ENCODE results near the gene SGTB. TPM values are rescaled to one million over a fixed set of nuclear protein-coding genes. Genes with fewer than 3 reads are reported as not detected.

SGTB gene
- total RNA-seq, 1 donor from 2014 or later = 10.8 TPM

GRCh38 chr5:65718576-65719310, 3.2 kb downstream of the SGTB start:
- Histone ChIP-seq H3K27ac (no peak overlapping the region), H3K4me1 (no peaks in the 10 kb centered on the region), H3K36me3 (peaks cover 7% of the 10 kb centered on the region), H3K27me3 (no peaks in the 10 kb centered on the region), H3K9me3 (no peaks in the 10 kb centered on the region), H3K4me3 (no peak overlapping the region)
- no peak for DNase-seq
- no peak for TF ChIP-seq CTCF (IDR thresholded peaks at IDR 0.05)
- intact Hi-C loops (cut with DNase I) = no loop called here
- no peak for ATAC-seq

GRCh38 chr5:65708145-65708544, 13.8 kb downstream of the SGTB start:
- ATAC-seq = no peak
- H3K27ac ChIP-seq = no peak overlapping the region

GRCh38 chr5:65707663-65708062, 14.2 kb downstream of the SGTB start:
- ATAC-seq (no peak), DNase-seq (no peak)
- peaks cover 35% of the 10 kb centered on the region for H3K36me3 ChIP-seq
- no peaks in the 10 kb centered on the region for H3K27me3 ChIP-seq
- H3K4me3 ChIP-seq = no peak overlapping the region
- H3K4me1 ChIP-seq = no peaks in the 10 kb centered on the region
- TF ChIP-seq CTCF (IDR thresholded peaks at IDR 0.05) = no peak
- H3K27ac ChIP-seq = no peak overlapping the region
- no peaks in the 10 kb centered on the region for H3K9me3 ChIP-seq
- intact Hi-C loops (cut with DNase I) = no loop called here

More at GRCh38 chr5:65708145-65708544, 13.8 kb downstream of the SGTB start:
- TF ChIP-seq CTCF (IDR thresholded peaks at IDR 0.05) = no peak
- DNase-seq = no peak
- Histone ChIP-seq H3K4me3 (no peak overlapping the region), H3K27me3 (no peaks in the 10 kb centered on the region), H3K36me3 (peaks cover 34% of the 10 kb centered on the region), H3K4me1 (no peaks in the 10 kb centered on the region), H3K9me3 (no peaks in the 10 kb centered on the region)
- intact Hi-C loops (cut with DNase I) = no loop called here

GRCh38 chr5:65704621-65705239, 17.2 kb downstream of the SGTB start:
- no peaks in the 10 kb centered on the region for H3K27me3 ChIP-seq
- DNase-seq = no peak
- no peak for TF ChIP-seq CTCF (IDR thresholded peaks at IDR 0.05)
- H3K27ac ChIP-seq = no peak overlapping the region
- no peaks in the 10 kb centered on the region for H3K9me3 ChIP-seq
- ATAC-seq = no peak
- peaks cover 25% of the 10 kb centered on the region for H3K36me3 ChIP-seq
- intact Hi-C loops (cut with DNase I) = no loop called here
- no peaks in the 10 kb centered on the region for H3K4me1 ChIP-seq
- no peak overlapping the region for H3K4me3 ChIP-seq

GRCh38 chr5:65702036-65702435, 19.9 kb downstream of the SGTB start:
- DNase-seq (no peak), ATAC-seq (no peak)
- H3K27ac ChIP-seq = no peak overlapping the region
- TF ChIP-seq CTCF (IDR thresholded peaks at IDR 0.05) = no peak
- H3K9me3 ChIP-seq = no peaks in the 10 kb centered on the region
- no peak overlapping the region for H3K4me3 ChIP-seq
- intact Hi-C loops (cut with DNase I) = no loop called here
- peaks cover 23% of the 10 kb centered on the region for H3K36me3 ChIP-seq
- no peaks in the 10 kb centered on the region for H3K27me3 ChIP-seq
- H3K4me1 ChIP-seq = no peaks in the 10 kb centered on the region
